Testis (tissue), 3 donors: ENCODE data around the gene ANXA9. TPM values are rescaled to one million over a fixed set of nuclear protein-coding genes. Genes with fewer than 3 reads are reported as not detected.

Source experiments
- DNase-seq: peaks from one replicate; pipeline ENCODE4 v3.0.0-alpha.2; 2019
- H3K27ac ChIP-seq, 2 donors: fragments of 200-600 bp; sonication (generic); one replicate each; pipeline ENCODE4 v1.5.1; 2019
- H3K27me3 ChIP-seq: fragments of 200-600 bp; sonication (generic); one replicate; pipeline ENCODE4 v1.5.1; 2019
- H3K36me3 ChIP-seq: fragments of 200-600 bp; sonication (generic); one replicate; pipeline ENCODE4 v1.5.1; 2017; ENCODE audit warnings: low read depth; ENCODE audit errors: missing control alignments
- H3K4me1 ChIP-seq: fragments of 200-600 bp; sonication (generic); one replicate; pipeline ENCODE4 v1.5.1; 2019
- H3K4me3 ChIP-seq, 2 donors: fragments of 200-600 bp; sonication (generic); one replicate each; pipeline ENCODE4 v1.5.1; 2017 to 2019
- H3K9me3 ChIP-seq: fragments of 200-600 bp; sonication (generic); one replicate; pipeline ENCODE4 v1.5.1; 2017
- POLR2A ChIP-seq: fragments of 450-650 bp; IDR thresholded peaks from one replicate; pipeline ENCODE4 v1.6.1; 2017; ENCODE audit warnings: antibody characterized with exemption, mild to moderate bottlenecking, moderate library complexity
- WGBS, 2 donors: methylation state at CpG; one replicate each; pipeline ENCODE4 v1.1.5; 2018; 5-methylcytosine and 5-hydroxymethylcytosine counted together
- intact Hi-C: fragments of 100-400 bp; cut with DNase I; formaldehyde crosslinking; loops from one replicate; pipeline ENCODE4 v1.15.1; 2023; ENCODE audit warnings: low total_unique reads
- polyA plus RNA-seq: library from polyadenylated mRNA; stranded (reverse); fragments of 350-450 nt; fragmentation: Illumina TruSeq; extraction: RNeasy Lipid Tissue Mini Kit (QIAGEN cat#74804); gene quantifications from one replicate; pipeline ENCODE4 v1.2.3, GENCODE V29; 2014; ENCODE audit warnings: low read depth, low replicate concordance; ENCODE audit not compliant: insufficient read depth
- total RNA-seq, 2 donors: library from RNA; depleted of rRNA; stranded (reverse); fragments of >200 nt; gene quantifications; one replicate each; pipeline ENCODE4 v1.2.3, GENCODE V29; 2016
- TF ChIP-seq, protein P1 (sequence below), 3 experiments: fragments of 450-650 bp in 2 of 3; fragments of 200-600 bp in 1 of 3; sonication (generic) in 1 of 3; IDR thresholded peaks; one replicate each; pipeline ENCODE4 v1.5.1; 2016 to 2019; ENCODE audit warnings: antibody characterized with exemption in 3 of 3, mild to moderate bottlenecking in 2 of 3, moderate library complexity in 1 of 3

Gene ANXA9
- total and polyA plus RNA-seq, 3 donors from 2014 or later = 5.1 to 6.9 (median 5.7) TPM

- H3K27ac ChIP-seq = peak overlapping the region; percentile 93 to 95
- H3K9me3 ChIP-seq = no peaks in the 10 kb centered on the region
- peak overlapping the region; percentile 81 to 89 for H3K4me3 ChIP-seq
- peak; percentile 26 for DNase-seq
- H3K27me3 ChIP-seq = no peaks in the 10 kb centered on the region
- H3K4me1 ChIP-seq = peaks cover 38% of the 10 kb centered on the region
- 5 to 6% methylated on average over 4 of the region's 4 CpGs for WGBS, 2 donors
- TF ChIP-seq POLR2A = no peak
- TF ChIP-seq, protein P1, sequence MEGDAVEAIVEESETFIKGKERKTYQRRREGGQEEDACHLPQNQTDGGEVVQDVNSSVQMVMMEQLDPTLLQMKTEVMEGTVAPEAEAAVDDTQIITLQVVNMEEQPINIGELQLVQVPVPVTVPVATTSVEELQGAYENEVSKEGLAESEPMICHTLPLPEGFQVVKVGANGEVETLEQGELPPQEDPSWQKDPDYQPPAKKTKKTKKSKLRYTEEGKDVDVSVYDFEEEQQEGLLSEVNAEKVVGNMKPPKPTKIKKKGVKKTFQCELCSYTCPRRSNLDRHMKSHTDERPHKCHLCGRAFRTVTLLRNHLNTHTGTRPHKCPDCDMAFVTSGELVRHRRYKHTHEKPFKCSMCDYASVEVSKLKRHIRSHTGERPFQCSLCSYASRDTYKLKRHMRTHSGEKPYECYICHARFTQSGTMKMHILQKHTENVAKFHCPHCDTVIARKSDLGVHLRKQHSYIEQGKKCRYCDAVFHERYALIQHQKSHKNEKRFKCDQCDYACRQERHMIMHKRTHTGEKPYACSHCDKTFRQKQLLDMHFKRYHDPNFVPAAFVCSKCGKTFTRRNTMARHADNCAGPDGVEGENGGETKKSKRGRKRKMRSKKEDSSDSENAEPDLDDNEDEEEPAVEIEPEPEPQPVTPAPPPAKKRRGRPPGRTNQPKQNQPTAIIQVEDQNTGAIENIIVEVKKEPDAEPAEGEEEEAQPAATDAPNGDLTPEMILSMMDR (IDR thresholded peaks at IDR 0.05) = no peak
- intact Hi-C loops = no loop called here
- H3K36me3 ChIP-seq = no peaks in the 10 kb centered on the region
Observed at GRCh38 chr1:151007853-151008243, 25.8 kb downstream of the ANXA9 start.

- H3K4me1 ChIP-seq = peaks cover 38% of the 10 kb centered on the region
- peak; percentile 96 for DNase-seq
- TF ChIP-seq, protein P1 (IDR thresholded peaks at IDR 0.05) = peak in 2 of 3 experiments; percentile 41 to 61
- TF ChIP-seq POLR2A = peak; percentile 27
- intact Hi-C loops = no loop called here
- H3K4me3 ChIP-seq = peak within 1 kb of the TSS; percentile 81 to 89
- no peaks in the 10 kb centered on the region for H3K36me3 ChIP-seq
- no peaks in the 10 kb centered on the region for H3K9me3 ChIP-seq
- H3K27ac ChIP-seq = peak within 1 kb of the TSS; percentile 93 to 95
- WGBS, 2 donors = 0 to 1% methylated on average over 29 to 56 of the region's 69 CpGs
- no peaks in the 10 kb centered on the region for H3K27me3 ChIP-seq
Observed at GRCh38 chr1:151008244-151009205, 26.4 kb downstream of the ANXA9 start, which contains the start of gene PRUNE1. Gene PRUNE1 (plus strand): TSS chr1:151008449. CDS start chr1:151008633, 184 bp downstream.

GRCh38 chr1:151009206-151009587 lies 27.1 kb downstream of the ANXA9 start:
- peak overlapping the region; percentile 93 to 95 for H3K27ac ChIP-seq
- no peak for TF ChIP-seq POLR2A
- TF ChIP-seq, protein P1 (IDR thresholded peaks at IDR 0.05) = no peak
- H3K27me3 ChIP-seq = no peaks in the 10 kb centered on the region
- WGBS, 2 donors = 32 to 35% methylated on average over 3 of the region's 3 CpGs
- DNase-seq = no peak
- H3K4me3 ChIP-seq = peak overlapping the region; percentile 81 to 89
- no peaks in the 10 kb centered on the region for H3K36me3 ChIP-seq
- no peaks in the 10 kb centered on the region for H3K9me3 ChIP-seq
- intact Hi-C loops = no loop called here
- peaks cover 35% of the 10 kb centered on the region for H3K4me1 ChIP-seq

GRCh38 chr1:151009674-151010345 lies 27.7 kb downstream of the ANXA9 start:
- H3K27ac ChIP-seq = peak overlapping the region in 1 of 2 donors; percentile 93
- TF ChIP-seq POLR2A = no peak
- TF ChIP-seq, protein P1 (IDR thresholded peaks at IDR 0.05) = no peak
- peaks cover 33% of the 10 kb centered on the region for H3K4me1 ChIP-seq
- H3K4me3 ChIP-seq = peak overlapping the region in 1 of 2 donors; percentile 89
- no peaks in the 10 kb centered on the region for H3K27me3 ChIP-seq
- 93 to 94% methylated on average over 8 of the region's 8 CpGs for WGBS, 2 donors
- intact Hi-C loops = no loop called here
- H3K36me3 ChIP-seq = no peaks in the 10 kb centered on the region
- no peaks in the 10 kb centered on the region for H3K9me3 ChIP-seq
- DNase-seq = no peak
